Activated CD4-positive, alpha-beta T cell treated with anti-CD3 and anti-CD28 coated beads for 1 hour (primary cell): ENCODE data around the gene MTA3.
"Not testable (repeated sequence)": the region's sequence is repeated elsewhere in the genome, so short reads cannot be mapped to it uniquely, and the experiment has no call there.

Experiments
- DNase-seq: peaks from one replicate; pipeline ENCODE4 v3.0.0-alpha.2; 2020

MTA3 gene

DNA sequence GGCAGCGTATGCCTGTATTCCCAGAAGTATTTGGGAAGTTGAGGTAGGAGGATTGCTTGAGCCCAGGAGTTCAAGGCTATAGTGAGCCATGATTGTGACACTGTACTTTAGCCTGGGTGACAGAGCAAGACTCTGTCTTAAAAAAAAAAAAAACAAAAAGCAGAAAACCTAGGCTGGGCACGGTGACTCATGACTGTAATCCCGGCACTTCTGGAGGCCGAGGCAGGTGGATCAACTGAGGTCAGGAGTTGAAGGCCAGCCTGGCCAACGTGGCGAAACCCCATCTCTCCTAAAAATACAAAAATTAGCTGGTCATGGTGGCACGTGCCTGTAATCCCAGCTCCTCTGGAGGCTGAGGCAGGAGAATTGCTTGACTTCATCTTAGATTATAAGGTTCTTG is 46.4 kb downstream of the MTA3 start:
- no peak for DNase-seq

DNA sequence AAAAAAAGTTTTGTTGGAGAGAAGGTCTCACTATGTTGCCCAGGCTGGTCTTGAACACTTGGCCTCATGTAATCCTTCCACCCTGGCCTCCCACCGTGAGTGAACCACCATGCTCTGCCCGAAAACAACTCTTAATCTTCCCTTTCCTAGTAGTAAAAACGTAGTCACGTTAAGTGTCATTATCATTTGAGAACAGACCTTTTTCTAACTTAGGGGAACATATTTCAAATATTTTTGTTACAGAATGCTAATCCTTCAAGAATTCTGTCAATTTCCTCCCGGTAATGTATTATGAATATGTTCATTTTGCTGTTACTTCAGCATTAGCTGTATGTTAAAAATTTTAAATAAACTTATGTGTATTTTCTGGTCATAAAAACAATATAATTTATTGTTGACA is 49.7 kb downstream of the MTA3 start:
- no peak for DNase-seq

DNA sequence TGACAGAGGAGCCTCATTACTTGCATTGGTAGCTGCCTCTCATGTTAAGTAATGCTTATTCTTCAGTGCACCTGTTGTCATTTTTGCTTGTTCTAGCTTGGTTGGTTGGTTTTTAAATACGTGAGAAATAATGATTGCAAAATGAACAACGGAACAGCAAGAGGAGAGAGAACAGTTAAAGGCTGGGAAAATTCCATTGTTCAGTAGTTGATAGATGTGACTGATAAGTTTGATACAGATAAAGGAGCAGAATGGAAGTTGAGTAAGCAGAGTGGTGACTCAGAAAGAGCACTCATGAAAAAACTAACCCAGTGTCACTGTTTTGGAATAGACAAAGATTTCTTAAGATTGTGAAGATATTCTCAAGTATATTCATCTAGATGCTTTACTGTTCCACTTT is 50.5 kb downstream of the MTA3 start:
- DNase-seq: no peak

DNA sequence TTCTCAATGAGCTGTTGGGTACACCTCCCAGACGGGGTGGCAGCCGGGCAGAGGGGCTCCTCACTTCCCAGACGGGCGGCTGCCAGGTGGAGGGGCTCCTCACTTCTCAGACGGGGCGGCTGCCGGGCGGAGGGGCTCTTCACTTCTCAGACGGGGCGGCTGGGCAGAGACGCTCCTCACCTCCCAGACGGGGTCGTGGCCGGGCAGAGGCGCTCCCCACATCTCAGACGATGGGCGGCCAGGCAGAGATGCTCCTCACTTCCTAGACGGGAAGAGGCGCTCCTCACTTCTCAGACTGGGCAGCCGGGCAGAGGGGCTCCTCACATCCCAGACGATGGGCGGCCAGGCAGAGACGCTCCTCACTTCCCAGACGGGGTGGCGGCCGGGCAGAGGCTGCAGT is 53.2 kb downstream of the MTA3 start:
- not testable (repeated sequence) for DNase-seq

DNA sequence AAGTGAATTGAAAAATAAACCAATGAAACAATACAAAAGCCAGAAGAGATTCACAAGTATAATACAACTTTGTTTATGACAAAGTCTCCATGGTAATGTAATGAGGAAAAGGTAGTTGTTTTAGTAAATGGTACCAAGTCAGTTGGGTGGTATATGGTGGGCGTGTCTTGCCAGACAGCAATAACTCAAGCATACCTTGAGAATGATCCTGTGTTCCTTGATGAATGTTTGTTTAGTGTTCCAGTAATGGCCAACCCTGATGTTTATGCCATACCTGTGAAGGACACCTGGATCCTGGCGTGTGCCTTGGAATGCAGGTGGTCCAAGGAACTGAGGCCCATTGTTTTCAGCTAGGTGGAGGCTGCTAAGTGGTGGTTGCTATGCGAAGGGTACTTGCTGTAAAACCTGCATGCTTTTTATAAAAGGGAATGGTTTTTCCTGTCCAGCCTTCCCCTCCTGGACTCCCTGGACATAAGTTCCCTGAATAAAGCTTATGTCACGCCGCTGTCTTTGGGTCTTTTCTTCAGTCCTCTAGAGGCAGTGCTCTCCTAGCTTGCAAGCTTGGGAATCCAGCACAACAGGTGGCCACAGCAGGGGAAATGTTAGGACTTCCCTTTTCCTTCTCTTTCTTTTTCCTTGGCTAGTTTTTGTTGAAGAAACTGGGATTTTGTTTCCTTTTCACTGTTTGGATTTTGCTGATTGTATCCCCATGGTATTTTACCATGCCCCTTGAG is 54.7 kb downstream of the MTA3 start:
- DNase-seq: no peak

DNA sequence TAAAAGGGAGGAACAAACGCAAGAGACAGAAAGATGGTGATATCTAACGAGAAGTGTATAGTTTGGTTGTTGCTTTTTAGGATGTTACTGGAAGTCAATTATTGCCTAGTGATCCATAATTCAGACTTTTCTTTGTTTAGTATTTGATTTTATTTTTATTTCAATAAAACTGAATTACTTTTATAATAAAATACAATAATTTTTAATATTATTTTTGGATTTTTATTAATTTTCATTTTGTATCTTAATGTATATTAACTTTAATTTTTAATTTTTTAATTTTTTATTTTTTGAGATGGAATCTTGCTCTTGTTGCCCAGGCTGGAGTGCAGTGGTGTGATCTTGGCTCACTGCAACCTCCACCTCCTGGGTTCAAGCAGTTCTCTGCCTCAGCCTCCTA is 55.6 kb downstream of the MTA3 start:
- no peak for DNase-seq

DNA sequence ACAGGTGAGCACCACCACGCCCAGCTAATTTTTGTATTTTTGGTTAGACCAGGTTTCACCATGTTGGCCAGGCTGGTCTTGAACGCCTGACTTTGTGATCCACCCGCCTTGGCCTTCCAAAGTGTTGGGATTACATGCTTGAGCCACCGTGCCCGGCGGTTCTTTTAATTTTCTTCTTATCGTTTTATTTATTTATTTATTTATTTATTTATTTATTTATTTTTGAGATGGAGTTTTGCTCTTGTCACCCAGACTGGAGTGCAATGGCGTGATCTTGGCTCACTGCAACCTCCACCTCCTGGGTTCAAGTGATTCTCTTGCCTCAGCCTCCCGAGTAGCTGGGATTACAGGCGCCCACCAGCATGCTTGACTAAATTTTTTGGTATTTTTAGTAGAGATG is 59.6 kb downstream of the MTA3 start:
- not testable (repeated sequence) for DNase-seq

DNA sequence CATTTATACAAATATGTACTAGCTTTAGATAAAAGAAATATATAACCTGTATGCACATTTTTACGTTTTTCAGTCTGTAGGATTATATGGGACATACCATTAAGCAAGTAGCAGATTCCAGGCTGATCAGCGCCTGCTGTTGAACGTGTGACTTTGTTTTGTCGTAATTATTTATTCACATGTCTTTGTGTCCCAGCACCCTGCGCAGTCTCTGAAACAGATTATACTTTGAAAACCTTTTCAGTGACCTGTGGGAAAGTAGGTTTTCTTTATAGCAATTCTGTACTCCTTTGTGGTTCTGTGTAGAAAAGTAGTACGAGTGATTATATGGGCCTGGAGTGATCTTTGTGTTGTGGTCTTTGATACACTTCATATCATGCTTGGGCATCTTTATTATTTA is 68.5 kb downstream of the MTA3 start:
- no peak for DNase-seq

DNA sequence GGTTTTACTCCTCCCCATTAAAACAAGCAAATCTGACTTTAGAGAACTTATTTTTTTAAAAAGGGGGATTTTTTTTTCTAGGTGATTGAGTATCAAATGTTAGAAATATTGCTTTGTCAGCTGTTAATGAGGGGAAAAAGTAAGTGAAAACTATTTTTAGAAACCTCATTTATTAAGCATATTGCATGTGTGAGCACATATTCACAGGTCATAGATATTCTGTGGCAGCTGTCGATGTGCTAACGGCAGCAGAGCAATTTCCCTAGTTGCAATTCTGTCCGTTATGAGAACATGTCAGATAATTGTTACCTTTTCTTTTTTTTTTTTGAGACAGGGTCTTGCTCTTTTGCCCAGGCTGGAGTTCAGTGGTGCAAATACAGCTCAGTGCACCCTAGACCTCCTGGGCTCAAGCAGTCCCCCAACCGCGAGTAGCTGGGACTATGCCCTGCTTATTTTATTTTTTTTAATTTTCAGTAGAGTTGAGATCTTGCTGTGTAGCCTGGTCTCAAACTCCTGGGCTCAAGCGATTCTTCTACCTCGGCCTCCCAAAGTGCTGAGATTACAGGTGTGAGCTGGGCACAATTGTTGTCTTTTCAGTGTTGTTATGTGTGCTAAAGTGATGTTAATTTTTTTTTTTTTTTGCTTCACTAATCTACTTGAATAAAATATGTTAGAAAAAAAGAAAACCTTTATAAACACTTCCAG is 69.8 kb downstream of the MTA3 start:
- no peak for DNase-seq

DNA sequence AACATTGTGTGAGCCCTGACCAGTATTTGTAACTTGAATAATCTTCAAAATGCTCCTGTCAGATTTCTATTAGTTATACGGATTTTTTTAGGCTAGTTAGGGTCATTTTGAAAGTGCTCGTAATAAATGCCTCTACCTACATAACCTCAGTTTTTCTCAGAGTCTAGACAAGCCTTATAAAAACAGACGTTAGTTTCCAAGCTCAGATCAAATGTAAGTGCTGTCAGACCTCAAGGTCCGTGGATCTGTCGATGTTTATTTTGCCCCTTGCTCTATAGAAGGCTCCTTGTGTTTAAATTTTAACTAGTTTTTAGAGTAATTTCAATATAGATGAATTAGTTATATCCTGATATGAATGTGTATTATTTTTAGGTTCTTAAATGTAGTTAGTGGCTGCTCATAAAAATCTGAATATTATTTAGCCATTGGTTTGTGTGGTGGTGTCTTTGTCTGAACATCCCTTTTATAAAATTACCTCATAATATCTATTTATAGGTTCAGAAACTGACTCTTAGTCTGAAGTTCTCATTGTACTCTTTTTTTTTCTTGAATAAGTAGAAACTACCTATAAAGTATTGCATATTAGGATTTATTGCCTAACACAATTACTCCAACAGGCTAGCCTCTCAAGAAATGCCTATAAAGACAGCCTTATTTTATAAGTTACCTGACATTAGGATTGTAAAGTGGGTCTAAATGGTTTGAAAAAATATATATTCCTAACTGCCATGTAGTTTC is 71.1 kb downstream of the MTA3 start:
- DNase-seq: no peak

DNA sequence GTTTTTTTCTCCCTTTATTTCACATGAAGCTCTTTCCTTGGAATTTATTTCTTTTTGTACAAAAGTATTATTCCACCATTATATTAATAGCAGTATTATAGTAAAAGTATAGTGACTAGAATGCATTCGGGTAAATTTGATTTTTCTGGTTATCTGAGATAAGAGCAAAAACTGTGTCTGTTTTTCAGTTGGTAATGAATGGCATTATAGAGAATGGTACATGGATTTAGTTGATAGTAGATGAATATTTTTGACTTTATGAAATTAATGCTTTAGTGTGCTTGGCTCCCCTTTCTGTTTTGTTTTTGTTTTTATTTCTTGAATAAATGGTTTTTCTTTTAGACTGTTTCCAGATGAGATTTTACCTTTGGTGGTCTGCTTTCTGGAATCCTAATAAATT is 71.8 kb downstream of the MTA3 start:
- DNase-seq: no peak

DNA sequence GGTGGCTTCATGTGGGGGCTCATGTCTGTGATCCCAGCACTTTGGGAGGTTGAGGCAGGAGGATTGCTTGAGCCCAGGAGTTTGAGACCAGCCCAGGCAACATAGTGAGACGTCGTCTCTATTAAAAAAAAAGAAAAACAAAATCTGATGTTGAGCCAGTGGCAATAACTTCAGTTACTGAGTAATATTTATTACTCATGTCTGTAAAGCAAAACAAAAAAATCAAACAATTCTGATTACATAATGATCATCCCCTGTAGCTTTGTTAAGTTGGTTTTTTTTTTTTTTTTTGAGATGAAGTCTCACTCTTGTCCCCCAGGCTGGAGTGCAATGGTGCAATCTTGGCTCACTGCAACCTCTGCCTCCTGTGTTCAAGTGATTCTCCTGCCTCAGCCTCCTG is 73.9 kb downstream of the MTA3 start:
- DNase-seq: not testable (repeated sequence)

DNA sequence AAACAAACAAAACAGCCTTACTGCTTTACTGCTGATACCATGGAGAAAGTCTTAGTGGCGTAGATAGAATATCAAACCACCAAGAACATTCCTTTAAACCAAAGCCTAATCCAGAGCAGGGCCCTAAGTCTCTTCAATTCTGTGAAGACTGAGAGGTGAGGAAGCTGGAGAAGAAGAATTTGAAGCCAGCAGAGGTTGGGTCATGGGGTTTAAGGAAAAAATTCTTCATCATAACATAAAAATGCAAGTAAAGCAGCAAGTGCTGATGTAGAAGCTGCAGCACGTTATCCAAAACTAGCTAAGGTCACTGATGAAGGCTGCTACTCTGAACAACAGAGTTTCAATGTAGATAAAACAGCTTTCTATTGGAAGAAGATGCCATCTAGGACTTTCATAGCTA is 77.1 kb downstream of the MTA3 start:
- DNase-seq: no peak

DNA sequence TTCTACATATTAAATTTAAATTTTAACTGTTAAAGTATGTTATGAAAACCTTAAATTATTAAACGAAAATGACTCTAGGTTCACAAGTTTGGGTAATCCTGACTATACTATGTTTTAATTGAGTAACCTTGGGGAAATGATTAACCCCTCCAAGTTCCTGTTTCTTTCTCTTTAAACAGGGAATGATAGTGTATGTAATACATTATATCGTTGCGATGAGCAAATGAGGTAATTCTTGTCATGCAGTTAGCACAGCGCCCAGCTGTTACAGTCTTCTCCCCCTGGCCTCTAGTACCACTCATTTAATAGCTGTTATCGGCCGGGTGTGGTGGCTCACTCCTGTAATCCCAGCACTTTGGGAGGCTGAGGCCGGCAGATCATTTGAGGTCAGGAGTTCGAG is 80.4 kb downstream of the MTA3 start:
- no peak for DNase-seq

DNA sequence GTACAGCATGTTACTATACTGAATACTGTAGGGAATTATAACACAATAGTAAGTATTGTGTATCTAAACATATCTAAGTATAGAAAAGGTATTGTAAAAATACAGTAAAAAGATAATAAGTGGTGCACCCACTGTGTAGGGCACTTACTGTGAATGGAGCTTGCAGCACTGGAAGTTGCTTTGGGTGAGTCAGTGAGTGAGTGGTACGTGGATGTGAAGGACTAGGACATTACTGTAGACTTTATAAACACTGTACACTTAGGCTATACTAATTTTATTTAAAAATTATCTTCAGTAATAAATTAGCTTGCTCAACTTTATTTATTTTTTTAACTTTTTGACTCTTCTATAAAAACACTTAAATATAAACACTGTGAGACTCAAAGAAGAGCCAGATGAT is 82.6 kb downstream of the MTA3 start:
- no peak for DNase-seq

DNA sequence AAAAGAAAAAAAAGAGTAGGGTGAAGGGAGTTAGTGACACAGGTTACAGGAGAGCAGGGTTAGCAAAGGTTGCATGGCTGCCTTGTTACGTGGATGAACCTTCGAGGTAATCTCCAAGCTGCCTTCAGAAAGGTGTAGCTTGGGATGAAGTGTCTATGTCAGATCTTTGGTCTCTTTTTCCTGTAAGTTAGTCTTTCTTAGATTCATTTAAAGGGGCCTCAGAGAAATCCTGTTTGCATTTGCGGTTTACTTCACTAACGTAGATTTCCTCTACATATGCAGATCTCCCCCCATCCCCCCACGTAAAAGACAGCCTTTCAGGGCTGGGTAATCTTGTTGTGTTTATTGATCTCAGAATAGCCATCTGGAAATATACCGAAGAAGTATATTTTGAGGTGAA is 83.7 kb downstream of the MTA3 start:
- DNase-seq: no peak

DNA sequence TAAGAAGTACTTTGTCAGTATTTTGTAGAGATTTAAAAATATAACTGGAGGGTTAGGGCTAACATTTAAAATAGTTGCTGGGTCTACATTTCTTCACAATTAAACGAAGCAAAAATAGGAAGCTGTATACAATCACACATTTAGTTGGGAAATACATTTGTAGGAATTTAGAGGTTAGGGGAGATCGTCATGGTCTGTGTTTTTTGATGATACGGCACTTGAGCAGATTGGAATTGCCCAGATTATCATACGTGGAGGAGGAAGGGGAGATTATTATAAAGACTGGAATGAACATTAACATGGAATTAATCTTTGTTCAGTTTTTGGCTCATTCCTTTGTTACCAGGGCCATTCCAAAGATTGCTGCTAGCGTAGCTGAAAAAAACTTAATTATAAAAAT is 84.6 kb downstream of the MTA3 start:
- DNase-seq: no peak

DNA sequence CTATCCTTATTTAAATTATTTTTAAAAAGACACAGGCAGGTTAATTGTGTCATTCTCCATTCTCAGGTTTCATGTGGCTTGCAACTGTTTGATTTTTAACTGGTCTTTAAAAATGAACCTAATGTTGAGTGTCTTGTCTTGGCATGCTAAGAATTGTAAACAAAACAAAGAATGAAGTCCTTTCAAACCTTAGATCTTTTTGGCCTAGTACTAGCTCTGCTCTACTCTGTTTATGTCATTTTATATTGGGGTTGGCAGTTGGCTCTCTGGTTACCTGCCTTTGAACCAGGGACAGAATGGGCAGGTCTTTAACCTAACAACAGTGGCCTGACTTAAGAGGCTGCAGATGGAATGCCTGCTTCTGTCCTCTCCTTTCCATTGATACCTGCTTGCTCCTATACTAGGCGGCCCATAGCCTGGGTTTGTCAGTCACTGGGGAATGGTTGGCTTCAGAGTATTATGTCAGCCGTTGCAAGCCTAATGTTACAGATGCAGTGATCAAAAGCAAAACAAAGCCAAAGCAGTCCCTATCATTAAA is 85.5 kb downstream of the MTA3 start:
- no peak for DNase-seq

DNA sequence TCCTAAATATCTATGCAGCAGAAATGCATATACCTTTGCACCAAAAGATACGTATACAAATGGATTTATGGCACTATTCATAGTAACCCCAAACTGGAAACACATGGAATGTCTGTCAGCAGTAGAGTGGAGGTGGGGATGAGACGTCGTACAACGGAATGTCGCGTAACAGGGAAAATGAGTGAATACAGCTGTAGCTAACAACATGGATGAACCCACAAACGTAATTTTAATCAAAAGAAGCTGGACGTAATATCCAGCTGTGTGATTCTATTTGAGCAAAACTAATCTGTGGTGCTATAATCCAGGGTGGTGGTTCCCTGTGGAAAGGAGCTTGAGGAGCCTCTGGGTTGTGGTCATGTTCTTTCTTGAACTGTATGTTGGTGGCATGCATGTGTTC is 89.9 kb downstream of the MTA3 start:
- no peak for DNase-seq

DNA sequence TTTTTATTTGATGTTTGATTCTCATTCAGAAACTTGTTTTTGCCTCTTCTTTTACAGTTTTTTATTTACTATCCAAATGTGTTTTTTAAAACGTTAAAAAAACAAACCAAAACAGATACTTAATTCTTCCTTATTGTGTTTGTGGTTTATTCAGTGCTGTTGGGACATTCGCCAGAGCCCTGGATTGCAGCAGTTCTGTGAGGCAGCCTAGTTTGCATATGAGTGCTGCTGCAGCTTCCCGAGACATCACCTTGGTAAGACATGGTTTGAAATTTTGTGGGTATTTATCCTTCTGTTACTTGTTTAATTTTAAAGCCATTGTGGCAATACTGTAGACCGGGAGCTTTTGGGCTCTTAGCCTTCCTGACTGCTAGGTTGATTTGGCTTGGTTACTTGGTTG is 91.2 kb downstream of the MTA3 start:
- DNase-seq: no peak

DNA sequence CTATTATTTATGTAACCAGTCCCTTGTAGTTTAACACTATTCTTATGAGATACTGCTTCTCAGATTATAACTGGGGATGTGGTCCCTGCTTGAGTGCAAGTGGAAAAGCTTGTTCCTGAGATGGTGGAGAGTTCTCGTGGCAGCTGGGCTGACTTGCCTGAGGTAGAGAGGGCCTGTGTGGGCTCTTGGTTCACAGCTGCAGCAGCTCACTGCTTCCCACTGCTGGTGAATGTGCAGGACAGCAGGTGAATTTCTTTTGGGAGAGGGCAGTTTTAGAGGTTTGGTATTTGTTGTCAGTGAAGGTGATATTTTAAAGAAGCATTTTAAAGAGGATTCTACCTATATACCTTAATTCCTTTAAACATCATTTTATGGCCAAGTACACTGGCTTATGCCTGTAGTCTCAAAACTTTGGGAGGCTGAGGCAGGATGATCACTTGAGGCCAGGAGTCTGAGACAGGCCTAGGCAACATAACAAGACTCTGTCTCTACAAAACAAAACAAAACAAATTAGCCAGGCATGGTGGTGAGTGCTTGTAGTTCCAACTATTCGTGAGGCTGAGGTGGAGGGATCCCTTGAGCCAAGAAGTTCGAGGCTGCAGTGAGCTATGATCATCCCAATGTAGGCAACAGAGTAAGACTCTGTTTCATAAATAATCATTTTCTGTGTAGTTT is 94.8 kb downstream of the MTA3 start:
- peak; percentile 50 for DNase-seq

DNA sequence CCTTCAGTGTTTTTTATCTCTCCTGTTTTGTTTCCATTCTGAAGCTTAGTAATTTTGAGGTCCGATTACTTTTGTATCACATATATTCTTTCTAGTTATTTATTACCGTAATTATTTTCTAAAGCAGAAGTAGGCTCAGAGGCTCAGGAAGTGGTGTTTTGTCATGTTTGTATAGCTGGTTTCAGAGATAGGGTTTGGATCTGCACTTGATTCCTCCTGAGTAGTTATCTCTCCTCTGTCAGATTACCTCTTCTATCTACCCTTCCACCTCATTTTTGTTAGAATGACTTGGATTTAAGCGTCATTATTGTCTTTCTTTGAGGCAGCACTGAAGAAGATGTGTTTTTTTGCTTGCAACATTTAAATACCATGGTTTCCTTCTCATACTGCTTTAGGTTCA is 95.4 kb downstream of the MTA3 start:
- DNase-seq: no peak

DNA sequence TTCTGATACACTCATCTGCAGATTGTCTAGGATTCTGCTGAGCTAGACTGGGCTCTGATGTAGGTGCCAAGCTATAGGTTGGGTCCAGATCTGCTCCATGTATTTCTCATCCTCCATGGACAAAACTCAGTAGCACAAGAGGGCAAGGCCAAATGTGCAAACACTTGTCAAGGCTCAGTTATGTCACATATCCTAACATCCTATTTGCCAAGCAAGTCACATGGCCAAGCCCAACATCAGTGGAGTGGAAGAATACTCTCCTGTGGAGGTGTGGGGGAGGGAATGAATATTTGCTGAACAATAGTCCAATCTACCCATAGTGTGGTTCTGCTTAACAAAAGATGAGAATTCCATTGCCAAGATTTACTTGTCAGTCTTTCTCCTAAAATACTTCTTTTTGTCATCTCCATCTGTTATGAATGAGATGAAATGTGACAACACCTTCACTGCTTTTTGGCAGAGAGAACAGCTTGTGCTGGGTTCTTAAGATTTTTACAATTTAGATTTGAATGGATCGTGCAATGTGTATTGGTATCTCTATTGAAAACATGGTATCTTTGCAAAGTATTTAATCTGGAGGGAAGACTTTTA is 105.7 kb downstream of the MTA3 start:
- no peak for DNase-seq
